Psoas muscle (tissue), 8 donors: Measurements from ENCODE around the gene CWC25. TPM values are rescaled to one million over a fixed set of nuclear protein-coding genes. Genes with fewer than 3 reads are reported as not detected.

Source experiments
- ATAC-seq, 4 donors: fragments of 200-7000 bp; cut with Tn5 transposase; one replicate each; pipeline ENCODE4 v1.9.1; 2020; ENCODE audit warnings: moderate library complexity in 3 of 4, mild to moderate bottlenecking in 2 of 4
- DNase-seq, 2 donors: peaks; one replicate each; pipeline ENCODE4 v3.0.0-alpha.2; 2020
- H3K27ac ChIP-seq: fragments of 200-600 bp; one replicate; pipeline ENCODE4 v1.8.0; 2022
- H3K27me3 ChIP-seq, 3 donors: fragments of 200-600 bp in 1 of 3; one replicate each; pipeline versions ENCODE4 v1.6.1 to v1.8.0; 2013 to 2022; ENCODE audit warnings: low read length in 2 of 3, mild to moderate bottlenecking in 2 of 3, moderate library complexity in 1 of 3; ENCODE audit not compliant: insufficient read depth in 3 of 3
- H3K36me3 ChIP-seq, 2 donors: fragments of 200-600 bp in 1 of 2; one replicate each; pipeline versions ENCODE4 v1.6.1 to v1.8.0; 2013 to 2022; ENCODE audit warnings: low read depth in 1 of 2, mild to moderate bottlenecking in 1 of 2, moderate library complexity in 1 of 2; ENCODE audit not compliant: insufficient read depth in 1 of 2
- H3K4me1 ChIP-seq: fragments of 200-600 bp; one replicate; pipeline ENCODE4 v1.8.0; 2022
- H3K4me3 ChIP-seq: fragments of 200-600 bp; one replicate; pipeline ENCODE4 v1.8.0; 2022; ENCODE audit warnings: mild to moderate bottlenecking
- H3K9me3 ChIP-seq: fragments of 200-600 bp; one replicate; pipeline ENCODE4 v1.8.0; 2022
- WGBS, 3 donors: extraction: QIAGEN DNeasy Blood & Tissue Kit; methylation state at CpG; one replicate each; pipeline versions ENCODE4 v1.1.6 to v1.1.7; 2013; 5-methylcytosine and 5-hydroxymethylcytosine counted together
- intact Hi-C, 2 donors: fragments of 100-400 bp; cut with DNase I; formaldehyde crosslinking; loops; one replicate each; pipeline versions ENCODE4 v1.11.0 to v1.14.2; 2022
- polyA plus RNA-seq, 3 donors: library from polyadenylated mRNA; stranded (reverse); fragments of 200-250 nt; gene quantifications; one replicate each; pipeline ENCODE4 v1.2.3, GENCODE V29; 2013
- total RNA-seq, 4 donors: library from RNA; stranded (reverse); fragmentation: NEBNext Ultra II Directional in 2 of 4; extraction: Animal tissue kit (Norgen Biotek cat#: 25700) in 2 of 4; gene quantifications; one replicate each; pipeline versions ENCODE4 v1.2.1 to v1.2.4, GENCODE V29; 2021 to 2023
- TF ChIP-seq, protein P1 (sequence below): fragments of 200-600 bp; IDR thresholded peaks from one replicate; pipeline ENCODE4 v1.8.0; 2022; ENCODE audit warnings: antibody characterized with exemption
- donor health status: healthy with polysubstance abuse.
- donor health status: DM: no; HTN: no; CAD: no; lungs with moderate emphysema.
- donor health status: Bipolar disorder and iron deficiency.
- donor health status: healthy.
- donor health status: DM: yes; HTN: yes; CAD: no.
- donor health status: DM: no; HTN: no; CAD: no.
- donor health status: DM: no; HTN: no; CAD: no.
- donor health status: DM: yes; HTN: yes; CAD: no.

The CWC25 gene
- total and polyA plus RNA-seq, 7 donors = 9.7 to 22.0 (median 15.0) TPM

DNA sequence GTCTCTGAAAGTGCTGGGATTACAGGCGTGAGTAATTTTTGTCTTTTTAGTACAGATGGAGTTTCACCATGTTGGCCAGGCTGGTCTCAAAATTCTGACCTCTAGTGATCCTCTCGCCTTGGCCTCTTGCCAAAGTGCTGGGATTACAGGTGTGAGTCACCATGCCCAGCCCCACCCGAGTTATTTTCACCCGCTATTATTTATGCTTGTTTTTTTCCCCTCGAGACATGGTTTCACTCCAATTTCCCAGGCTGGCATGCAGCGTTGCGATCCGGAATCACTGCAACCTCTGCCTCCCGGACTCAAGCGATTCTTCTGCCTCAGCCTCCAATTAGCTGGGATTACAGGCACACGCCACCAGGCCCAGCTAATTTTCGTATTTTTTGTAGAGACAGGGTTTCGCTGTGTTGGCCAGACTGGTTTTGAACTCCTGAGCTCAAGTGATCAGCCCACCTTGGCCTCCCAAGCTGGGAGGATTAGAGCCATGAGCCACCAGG, 19.2 kb upstream of the CWC25 start:
- Histone ChIP-seq H3K27ac (no peak overlapping the region), H3K9me3 (no peaks in the 10 kb centered on the region), H3K36me3 (peaks cover 9 to 29% of the 10 kb centered on the region in 2 donors), H3K27me3 (no peaks in the 10 kb centered on the region), H3K4me3 (no peak overlapping the region), H3K4me1 (no peaks in the 10 kb centered on the region)
- TF ChIP-seq, protein P1, sequence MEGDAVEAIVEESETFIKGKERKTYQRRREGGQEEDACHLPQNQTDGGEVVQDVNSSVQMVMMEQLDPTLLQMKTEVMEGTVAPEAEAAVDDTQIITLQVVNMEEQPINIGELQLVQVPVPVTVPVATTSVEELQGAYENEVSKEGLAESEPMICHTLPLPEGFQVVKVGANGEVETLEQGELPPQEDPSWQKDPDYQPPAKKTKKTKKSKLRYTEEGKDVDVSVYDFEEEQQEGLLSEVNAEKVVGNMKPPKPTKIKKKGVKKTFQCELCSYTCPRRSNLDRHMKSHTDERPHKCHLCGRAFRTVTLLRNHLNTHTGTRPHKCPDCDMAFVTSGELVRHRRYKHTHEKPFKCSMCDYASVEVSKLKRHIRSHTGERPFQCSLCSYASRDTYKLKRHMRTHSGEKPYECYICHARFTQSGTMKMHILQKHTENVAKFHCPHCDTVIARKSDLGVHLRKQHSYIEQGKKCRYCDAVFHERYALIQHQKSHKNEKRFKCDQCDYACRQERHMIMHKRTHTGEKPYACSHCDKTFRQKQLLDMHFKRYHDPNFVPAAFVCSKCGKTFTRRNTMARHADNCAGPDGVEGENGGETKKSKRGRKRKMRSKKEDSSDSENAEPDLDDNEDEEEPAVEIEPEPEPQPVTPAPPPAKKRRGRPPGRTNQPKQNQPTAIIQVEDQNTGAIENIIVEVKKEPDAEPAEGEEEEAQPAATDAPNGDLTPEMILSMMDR = no peak
- WGBS, 3 donors = 39 to 59% (median 45%) methylated on average over 13 of the region's 13 CpGs
- intact Hi-C loops = no loop called here
- ATAC-seq = peak in 3 of 4 donors; percentile 19 to 69 (median 27)
- DNase-seq = peak in 1 of 2 donors; percentile 47

DNA sequence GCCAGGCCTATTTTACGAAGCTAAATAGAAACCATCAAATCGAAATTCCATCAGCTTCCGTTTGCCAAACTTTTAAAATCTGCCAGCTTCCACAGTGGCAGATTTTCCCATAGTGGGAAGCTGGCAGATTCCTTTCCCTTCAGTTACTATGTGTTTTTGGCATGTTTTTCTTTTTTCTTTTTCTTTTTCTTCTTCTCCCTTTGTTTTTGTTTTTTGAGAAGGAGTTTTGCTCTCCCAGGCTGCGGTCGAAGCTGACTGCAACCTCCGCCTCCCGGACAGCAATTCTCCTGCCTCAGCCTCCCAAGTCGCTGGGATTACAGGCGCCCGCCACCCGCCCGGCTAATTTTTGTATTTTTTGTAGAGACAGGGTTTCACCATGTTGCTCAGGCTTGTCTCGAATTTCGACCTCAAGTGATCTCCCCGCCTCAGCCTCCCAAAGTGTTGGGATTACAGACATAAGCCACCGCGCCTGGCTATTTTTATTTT, 684 bp upstream of the CWC25 start:
- TF ChIP-seq, protein P1 = no peak
- Histone ChIP-seq H3K4me3 (peak overlapping the region; percentile 91), H3K36me3 (peaks cover 0 to 16% of the 10 kb centered on the region in 2 donors), H3K27ac (peak overlapping the region; percentile 98), H3K9me3 (no peaks in the 10 kb centered on the region), H3K4me1 (peaks cover 9% of the 10 kb centered on the region), H3K27me3 (no peaks in the 10 kb centered on the region)
- intact Hi-C loops = loop anchor here in 1 of 2 donors (10.0 kb wide), 1 partner anchor 71 kb away; the partner anchor contains the start of gene PSMB3
- WGBS, 3 donors = 77 to 82% (median 79%) methylated on average over 17 of the region's 17 CpGs
- DNase-seq = no peak
- no peak for ATAC-seq

DNA sequence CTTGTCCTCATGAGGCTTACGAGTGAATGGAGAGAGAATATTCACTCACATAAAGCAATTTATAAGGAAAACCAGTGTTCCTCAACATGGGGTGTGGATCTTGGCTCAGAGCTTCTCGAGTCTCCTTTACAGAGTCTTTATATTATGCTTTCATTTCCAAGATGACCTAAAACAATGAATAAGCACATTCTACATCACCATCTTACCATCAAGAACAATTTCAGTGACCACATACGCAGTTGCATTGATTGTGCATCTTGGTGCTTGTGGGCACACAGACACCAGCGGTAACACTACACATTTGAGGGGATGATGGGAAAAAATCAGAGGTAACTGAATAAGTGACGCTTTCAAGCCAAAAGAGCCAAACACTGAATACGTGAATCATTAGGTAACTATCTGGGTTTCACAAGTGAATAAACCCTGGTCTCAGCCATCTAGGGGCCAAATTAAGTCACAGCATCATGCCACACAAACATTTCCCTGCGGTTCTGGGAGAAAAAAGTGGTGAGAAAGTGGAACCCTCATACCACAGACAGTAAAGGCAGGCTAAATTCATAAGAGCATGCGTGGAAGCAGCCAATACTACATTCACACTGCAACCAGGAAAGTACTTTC, 9.4 kb downstream of the CWC25 start:
- Histone ChIP-seq H3K4me3 (no peak overlapping the region), H3K36me3 (peaks cover 8 to 92% of the 10 kb centered on the region in 2 donors), H3K9me3 (no peaks in the 10 kb centered on the region), H3K27ac (no peak overlapping the region), H3K4me1 (no peaks in the 10 kb centered on the region), H3K27me3 (no peaks in the 10 kb centered on the region)
- no peak for DNase-seq
- TF ChIP-seq, protein P1 = no peak
- WGBS, 3 donors = 81 to 88% (median 87%) methylated on average over 8 of the region's 8 CpGs
- intact Hi-C loops = no loop called here
- ATAC-seq = peak in 2 of 4 donors; percentile 16 to 55

DNA sequence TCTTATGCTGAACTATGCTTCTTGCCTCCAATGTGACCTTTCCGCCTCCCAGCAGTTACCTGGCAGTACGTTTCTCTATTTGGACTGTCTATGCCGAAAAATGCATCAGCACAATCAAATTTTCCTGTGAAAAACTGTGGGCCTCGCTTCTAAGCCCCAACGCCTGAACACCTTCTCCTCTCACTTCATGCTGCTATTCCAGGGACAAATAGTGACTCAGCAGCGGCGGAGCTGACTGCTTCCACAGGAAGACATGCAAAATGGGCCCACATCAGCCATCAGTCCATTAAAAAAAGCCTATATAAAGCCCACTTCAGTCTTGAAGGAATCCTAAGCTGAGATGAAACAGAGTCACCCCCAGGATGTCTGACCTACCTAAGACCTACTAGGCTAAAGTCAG, 15.3 kb downstream of the CWC25 start:
- Histone ChIP-seq H3K4me3 (no peak overlapping the region), H3K36me3 (peaks cover 18 to 100% of the 10 kb centered on the region in 2 donors)
- WGBS, 3 donors = 94 to 97% (median 95%) methylated on average over 7 of the region's 7 CpGs

More for the DNA sequence above, 15.3 kb downstream of the CWC25 start:
- no peak for DNase-seq
- Histone ChIP-seq H3K27ac (no peak overlapping the region), H3K27me3 (no peaks in the 10 kb centered on the region), H3K4me1 (no peaks in the 10 kb centered on the region), H3K9me3 (no peaks in the 10 kb centered on the region)
- ATAC-seq = no peak
- intact Hi-C loops = no loop called here
- TF ChIP-seq, protein P1 = no peak
